IMR-90 (cell line): ENCODE results near the gene SKIC3.

Experiments
- CEBPB ChIP-seq: IDR thresholded peaks from 2 replicates; pipeline ENCODE4 v1.6.1; 2012; ENCODE audit warnings: low read depth, low read length, improper control_type of control experiment
- MAZ ChIP-seq: IDR thresholded peaks from 2 replicates; pipeline ENCODE4 v1.6.1; 2012; ENCODE audit warnings: low read depth, mild to moderate bottlenecking, low read length, improper control_type of control experiment, moderate library complexity, borderline replicate concordance
- POLR2A ChIP-seq: IDR thresholded peaks from 2 replicates; pipeline ENCODE4 v1.6.1; 2012; ENCODE audit warnings: mild to moderate bottlenecking, low read depth, low read length
- RAD21 ChIP-seq: IDR thresholded peaks from 2 replicates; pipeline ENCODE4 v1.6.1; 2012; ENCODE audit warnings: low read length, improper control_type of control experiment
- USF2 ChIP-seq: fragments of 150-350 bp; IDR thresholded peaks from 2 replicates; pipeline ENCODE4 v1.6.1; 2017; ENCODE audit warnings: mild to moderate bottlenecking, antibody characterized with exemption, low read length, low read depth
- TF ChIP-seq, protein P1 (sequence below): conservative IDR thresholded peaks from 2 replicates; pipeline ENCODE4 v1.5.1; 2012; ENCODE audit warnings: mild to moderate bottlenecking, low read depth, low read length, improper control_type of control experiment

- no peak for TF ChIP-seq MAZ
- no peak for TF ChIP-seq RAD21
- TF ChIP-seq, protein P1, sequence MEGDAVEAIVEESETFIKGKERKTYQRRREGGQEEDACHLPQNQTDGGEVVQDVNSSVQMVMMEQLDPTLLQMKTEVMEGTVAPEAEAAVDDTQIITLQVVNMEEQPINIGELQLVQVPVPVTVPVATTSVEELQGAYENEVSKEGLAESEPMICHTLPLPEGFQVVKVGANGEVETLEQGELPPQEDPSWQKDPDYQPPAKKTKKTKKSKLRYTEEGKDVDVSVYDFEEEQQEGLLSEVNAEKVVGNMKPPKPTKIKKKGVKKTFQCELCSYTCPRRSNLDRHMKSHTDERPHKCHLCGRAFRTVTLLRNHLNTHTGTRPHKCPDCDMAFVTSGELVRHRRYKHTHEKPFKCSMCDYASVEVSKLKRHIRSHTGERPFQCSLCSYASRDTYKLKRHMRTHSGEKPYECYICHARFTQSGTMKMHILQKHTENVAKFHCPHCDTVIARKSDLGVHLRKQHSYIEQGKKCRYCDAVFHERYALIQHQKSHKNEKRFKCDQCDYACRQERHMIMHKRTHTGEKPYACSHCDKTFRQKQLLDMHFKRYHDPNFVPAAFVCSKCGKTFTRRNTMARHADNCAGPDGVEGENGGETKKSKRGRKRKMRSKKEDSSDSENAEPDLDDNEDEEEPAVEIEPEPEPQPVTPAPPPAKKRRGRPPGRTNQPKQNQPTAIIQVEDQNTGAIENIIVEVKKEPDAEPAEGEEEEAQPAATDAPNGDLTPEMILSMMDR: no peak
- TF ChIP-seq CEBPB: no peak
- no peak for TF ChIP-seq POLR2A
- no peak for TF ChIP-seq USF2
These were observed 17.3 kb downstream of the SKIC3 start for GRCh38 chr5:95537501-95537900.
